ENCODE measurements around the gene GPC5. TPM values are rescaled to one million over a fixed set of nuclear protein-coding genes. Genes with fewer than 3 reads are reported as not detected.

The GPC5 gene
- total RNA-seq, 4 donors from 2014 or later: 0.74 to 1.1 TPM; not detected in 2

DNA sequence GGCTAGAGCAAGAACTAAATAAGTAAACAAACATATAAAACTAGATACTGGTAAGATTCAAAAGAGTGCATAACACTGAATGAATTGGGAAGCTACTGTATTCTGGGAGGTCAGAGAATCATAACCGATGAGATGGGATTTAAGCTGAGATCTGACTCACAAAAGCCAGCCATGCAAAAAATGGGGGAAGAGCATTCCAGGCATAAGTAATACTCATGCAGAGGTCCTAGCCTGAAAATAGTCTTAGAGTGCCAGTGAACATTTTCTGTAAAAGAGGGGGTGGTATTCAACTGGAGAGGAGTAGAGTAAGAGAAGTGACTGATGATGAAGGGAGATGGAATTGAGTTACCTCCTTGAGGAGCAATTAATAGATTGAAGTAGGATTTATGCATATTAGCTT, 956.2 kb downstream of the GPC5 start:
- TF ChIP-seq, protein P1, sequence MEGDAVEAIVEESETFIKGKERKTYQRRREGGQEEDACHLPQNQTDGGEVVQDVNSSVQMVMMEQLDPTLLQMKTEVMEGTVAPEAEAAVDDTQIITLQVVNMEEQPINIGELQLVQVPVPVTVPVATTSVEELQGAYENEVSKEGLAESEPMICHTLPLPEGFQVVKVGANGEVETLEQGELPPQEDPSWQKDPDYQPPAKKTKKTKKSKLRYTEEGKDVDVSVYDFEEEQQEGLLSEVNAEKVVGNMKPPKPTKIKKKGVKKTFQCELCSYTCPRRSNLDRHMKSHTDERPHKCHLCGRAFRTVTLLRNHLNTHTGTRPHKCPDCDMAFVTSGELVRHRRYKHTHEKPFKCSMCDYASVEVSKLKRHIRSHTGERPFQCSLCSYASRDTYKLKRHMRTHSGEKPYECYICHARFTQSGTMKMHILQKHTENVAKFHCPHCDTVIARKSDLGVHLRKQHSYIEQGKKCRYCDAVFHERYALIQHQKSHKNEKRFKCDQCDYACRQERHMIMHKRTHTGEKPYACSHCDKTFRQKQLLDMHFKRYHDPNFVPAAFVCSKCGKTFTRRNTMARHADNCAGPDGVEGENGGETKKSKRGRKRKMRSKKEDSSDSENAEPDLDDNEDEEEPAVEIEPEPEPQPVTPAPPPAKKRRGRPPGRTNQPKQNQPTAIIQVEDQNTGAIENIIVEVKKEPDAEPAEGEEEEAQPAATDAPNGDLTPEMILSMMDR (IDR thresholded peaks at IDR 0.05): no peak
- no peak for DNase-seq (ENCODE audit: low spot score)
- ATAC-seq (ENCODE audit: low FRiP score): no peak

GRCh38 chr13:92355213-92355612, 956.8 kb downstream of the GPC5 start:
- TF ChIP-seq, protein P1 (IDR thresholded peaks at IDR 0.05): no peak
- ATAC-seq (ENCODE audit: low FRiP score) (no peak), DNase-seq (ENCODE audit: low spot score) (no peak)

- TF ChIP-seq, protein P1 (IDR thresholded peaks at IDR 0.05): no peak
These were observed 964.3 kb downstream of the GPC5 start for GRCh38 chr13:92362717-92363116.

GRCh38 chr13:92365904-92366303, 967.5 kb downstream of the GPC5 start:
- TF ChIP-seq, protein P1 (IDR thresholded peaks at IDR 0.05): no peak
- DNase-seq (ENCODE audit: low spot score) (no peak), ATAC-seq (ENCODE audit: low FRiP score) (no peak)

More at GRCh38 chr13:92362717-92363116, 964.3 kb downstream of the GPC5 start:
- no peak for DNase-seq (ENCODE audit: low spot score)
- no peak for ATAC-seq (ENCODE audit: low FRiP score)

DNA sequence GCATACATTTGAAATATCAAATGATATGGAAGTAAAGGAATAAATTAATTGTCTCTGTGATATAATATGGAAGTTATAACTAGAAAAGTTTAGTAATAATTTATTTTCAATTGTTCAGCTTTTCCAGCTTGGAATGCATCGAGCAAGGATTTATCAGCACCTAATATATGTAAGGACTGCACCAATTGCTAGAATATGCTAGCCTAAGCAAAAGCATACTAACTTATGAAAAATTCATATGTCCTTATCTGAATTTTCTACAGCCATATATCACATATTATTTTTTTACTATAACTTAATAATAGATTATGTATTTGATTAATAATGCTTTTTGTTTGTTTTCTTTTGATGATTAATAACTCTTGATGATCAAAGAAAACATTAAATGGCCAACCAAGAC, 979.0 kb downstream of the GPC5 start:
- no peak for DNase-seq (ENCODE audit: low spot score)
- no peak for ATAC-seq (ENCODE audit: low FRiP score)
- TF ChIP-seq, protein P1 (IDR thresholded peaks at IDR 0.05): no peak

GRCh38 chr13:92379371-92379770, 981.0 kb downstream of the GPC5 start:
- TF ChIP-seq, protein P1 (IDR thresholded peaks at IDR 0.05): no peak
- ATAC-seq (ENCODE audit: low FRiP score) (no peak), DNase-seq (ENCODE audit: low spot score) (no peak)

DNA sequence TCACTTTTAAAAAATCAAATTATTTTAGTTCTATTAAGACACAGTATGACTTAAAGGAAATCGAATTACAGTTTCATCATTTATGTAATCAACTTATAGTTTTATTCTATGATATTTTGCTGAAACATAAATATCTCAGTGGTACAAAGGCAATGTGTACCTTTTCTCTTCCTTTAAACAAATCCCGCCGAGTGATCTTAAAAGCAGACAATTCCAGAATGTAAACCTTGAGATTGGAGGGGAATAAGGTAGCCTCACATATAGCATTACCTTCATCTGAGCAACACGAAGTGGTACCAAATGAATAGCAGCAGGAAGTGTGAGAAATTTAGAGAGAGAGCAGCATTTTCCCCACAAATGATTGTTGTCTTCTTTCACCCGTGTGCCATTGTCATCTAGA, 986.0 kb downstream of the GPC5 start:
- DNase-seq (ENCODE audit: low spot score): no peak
- no peak for ATAC-seq (ENCODE audit: low FRiP score)
- TF ChIP-seq, protein P1 (IDR thresholded peaks at IDR 0.05): no peak
